Cortex of kidney (tissue), 1 donor: ENCODE data around the gene NAV2.

Experiments used
- DNase-seq: peaks from one replicate; lab custom pipeline; 2025; lab: John Stamatoyannopoulos, UW

The NAV2 gene

GRCh38 chr11:19779740-19780139 is 67.1 kb downstream of the NAV2 start:
- DNase-seq: no peak

- no peak for DNase-seq
These were observed 68.7 kb downstream of the NAV2 start for GRCh38 chr11:19781351-19781750.

DNA sequence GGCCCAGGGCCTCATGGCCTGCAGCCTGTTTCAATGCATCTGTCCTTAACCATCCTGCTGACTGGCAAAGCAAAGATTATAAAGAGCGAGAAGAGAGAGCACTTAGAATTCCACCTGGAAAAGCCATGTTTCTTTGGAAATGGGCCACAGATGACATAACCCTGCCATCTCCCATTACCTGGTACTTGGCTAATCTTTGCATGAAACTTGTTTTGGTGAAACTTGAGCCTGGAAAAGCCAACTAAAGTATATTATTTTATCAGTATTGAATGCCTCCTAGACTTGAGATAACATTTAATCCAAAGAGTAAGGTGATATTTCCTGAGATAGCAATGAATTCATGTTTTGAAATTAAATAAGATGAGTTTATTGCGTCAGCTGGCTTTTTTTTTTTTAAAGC is 72.6 kb downstream of the NAV2 start:
- no peak for DNase-seq

- no peak for DNase-seq
These were observed 74.0 kb downstream of the NAV2 start for GRCh38 chr11:19786644-19787043.

GRCh38 chr11:19788435-19788834 is 75.8 kb downstream of the NAV2 start:
- DNase-seq: no peak

DNA sequence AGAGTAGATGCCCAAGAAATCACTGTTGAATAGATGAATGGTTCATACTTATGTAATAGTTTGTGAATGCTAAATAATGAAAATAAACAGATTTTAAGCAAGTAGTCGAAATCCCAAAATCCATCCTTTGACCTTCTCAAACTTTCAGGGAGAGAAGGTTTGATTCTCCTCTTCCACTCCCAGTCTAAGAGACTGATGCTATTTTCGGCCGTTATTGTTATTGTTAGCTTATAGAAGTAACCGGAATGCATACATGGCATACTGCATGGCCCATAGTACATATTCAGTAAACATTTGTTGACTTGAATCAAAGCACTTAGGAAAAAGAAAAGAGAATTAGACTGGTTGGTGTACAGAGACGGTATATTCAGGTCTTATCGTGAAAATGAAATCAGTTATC is 76.6 kb downstream of the NAV2 start:
- DNase-seq: no peak

GRCh38 chr11:19789835-19790710 is 77.4 kb downstream of the NAV2 start:
- DNase-seq: no peak

GRCh38 chr11:19790831-19791552 is 78.4 kb downstream of the NAV2 start:
- no peak for DNase-seq

DNA sequence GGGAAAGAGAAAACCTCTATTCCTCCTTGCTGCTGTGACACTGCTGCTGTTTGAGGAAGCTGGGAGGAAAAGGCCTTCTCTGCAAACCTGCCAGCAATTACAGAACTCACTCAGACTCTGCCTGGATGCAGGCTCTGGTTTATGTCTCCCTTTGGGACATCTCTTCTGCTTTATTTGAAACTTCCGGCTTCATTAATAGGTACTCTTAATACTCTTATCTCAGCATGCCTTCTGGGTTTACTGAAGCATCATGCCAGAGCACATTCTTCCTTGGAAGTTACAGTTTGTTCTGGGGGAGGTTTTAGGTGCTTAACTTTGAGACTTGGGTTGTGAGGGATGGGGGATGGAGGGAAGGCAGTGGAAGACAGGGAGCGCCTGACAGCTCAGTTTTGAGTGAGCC is 79.9 kb downstream of the NAV2 start:
- DNase-seq: no peak

GRCh38 chr11:19793326-19793725 is 80.7 kb downstream of the NAV2 start:
- no peak for DNase-seq

DNA sequence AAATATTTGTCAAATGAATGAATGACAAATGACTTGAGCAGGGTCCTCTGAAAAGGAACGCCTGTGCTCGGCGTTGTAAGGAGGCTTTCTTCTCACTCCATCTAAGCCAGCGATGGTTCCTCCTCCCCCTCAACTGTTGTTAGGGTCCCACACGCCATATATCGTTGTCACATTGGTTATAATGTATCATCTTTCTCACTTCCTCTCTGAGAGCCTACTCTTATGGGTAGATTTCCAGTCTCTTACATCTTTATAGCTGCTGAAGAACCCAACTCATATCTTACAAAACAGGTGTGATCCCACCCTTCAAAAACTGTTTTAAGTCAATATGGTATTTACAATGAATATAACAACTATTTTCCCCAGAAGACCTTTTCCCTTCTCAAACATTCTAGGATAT is 81.5 kb downstream of the NAV2 start:
- DNase-seq: no peak

GRCh38 chr11:19795082-19795481 is 82.4 kb downstream of the NAV2 start:
- no peak for DNase-seq

DNA sequence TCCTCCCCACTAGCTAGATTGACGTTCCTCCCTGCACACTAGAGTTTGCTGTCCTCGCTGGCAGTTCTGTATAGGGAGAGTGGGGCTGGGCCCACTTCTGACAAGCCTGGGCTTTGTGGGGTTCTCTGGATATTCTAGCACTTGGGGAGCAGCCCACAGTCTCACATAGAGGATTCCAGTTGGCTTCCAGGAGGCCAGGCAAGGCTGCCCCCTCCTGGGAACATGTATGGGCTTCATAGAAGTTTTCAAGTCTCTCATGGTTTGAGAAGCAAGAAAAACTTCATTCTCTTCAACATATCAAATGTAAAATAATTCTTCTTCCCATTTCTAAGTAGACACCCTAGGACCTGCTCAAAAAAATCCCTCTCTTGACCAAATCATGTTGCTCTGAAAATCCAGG is 87.5 kb downstream of the NAV2 start:
- no peak for DNase-seq

DNA sequence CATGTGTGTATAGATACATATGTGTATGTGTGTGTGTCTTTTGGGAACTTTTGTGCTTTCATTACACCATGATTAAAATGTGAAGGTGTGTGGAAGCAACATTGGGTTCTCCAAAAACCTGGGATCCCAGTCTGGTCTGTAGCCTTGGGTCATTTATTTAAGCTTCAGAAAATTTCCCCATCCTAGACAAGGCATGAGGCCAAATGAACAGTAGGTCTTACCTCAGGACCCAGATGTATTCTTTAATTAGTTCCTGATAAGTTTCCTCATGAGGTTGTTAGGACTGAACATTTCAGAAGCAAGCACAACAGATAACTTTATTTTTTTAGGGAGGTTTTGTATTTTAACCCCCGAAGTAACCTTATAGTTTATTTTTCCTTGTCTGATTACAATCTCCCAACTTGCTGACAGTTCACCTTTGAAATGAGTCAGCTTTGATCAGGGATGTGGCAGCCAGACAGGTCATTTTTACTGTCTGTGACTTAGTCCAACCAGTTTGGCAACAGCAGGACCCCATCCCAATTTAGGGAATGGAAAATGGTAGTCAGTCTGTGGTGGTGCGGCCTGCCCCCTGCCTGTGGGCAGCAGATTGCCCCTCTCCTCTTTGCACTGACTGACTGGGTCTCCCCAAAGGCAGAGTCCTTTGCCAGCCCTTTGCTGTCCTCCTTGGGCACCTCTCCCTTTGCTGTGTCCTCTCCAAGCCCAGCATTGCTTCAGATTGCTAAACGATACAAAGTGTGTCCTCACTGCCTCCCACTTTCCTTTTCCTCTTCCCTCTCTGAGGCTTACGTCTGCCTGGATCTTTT is 88.3 kb downstream of the NAV2 start:
- no peak for DNase-seq

DNA sequence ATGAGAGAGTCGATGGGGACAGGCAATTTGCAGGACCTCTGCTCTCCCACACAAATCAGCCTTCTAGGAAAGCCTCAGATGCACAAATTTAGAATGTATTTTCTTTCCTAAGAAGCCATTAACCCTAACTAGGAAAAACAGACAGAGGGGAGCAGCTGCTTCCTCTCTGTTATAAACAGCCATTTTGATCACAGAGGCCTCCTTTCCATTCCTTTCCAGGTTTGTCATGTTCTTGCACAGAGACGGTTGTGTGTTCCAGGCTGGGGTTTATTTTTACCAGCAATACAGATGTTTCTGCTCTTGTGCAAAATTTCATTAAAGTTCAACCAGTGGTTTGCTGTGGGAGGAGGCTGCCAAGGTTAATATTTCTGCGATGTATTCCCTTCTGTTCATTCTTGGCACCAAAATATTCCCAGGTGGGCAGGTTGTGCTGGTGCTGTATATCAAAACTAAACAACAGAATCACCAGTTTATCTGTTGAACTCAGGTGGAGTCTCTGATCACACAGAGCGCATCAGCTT is 90.2 kb downstream of the NAV2 start:
- DNase-seq: no peak

GRCh38 chr11:19803506-19803998 is 90.9 kb downstream of the NAV2 start:
- no peak for DNase-seq

GRCh38 chr11:19805376-19805775 is 92.7 kb downstream of the NAV2 start:
- DNase-seq: no peak

DNA sequence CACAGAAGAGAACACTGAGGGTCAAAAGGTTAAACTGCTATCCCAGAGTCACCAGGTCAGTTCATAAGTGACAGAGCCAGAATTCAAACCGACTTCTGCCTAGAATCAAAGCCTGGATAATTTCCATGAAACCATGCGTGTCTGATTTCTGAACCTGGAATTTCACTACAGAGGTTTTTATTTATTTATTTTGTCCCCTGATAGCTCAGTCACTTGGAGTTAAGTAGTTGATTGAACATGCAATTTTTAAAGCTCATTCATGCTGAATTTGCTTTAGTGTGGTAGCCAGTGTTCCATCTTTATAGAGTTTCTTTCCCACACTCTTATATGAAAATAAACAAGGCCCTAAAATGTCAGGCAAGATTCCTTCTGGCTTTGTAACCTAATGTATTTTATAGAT is 93.2 kb downstream of the NAV2 start:
- no peak for DNase-seq

DNA sequence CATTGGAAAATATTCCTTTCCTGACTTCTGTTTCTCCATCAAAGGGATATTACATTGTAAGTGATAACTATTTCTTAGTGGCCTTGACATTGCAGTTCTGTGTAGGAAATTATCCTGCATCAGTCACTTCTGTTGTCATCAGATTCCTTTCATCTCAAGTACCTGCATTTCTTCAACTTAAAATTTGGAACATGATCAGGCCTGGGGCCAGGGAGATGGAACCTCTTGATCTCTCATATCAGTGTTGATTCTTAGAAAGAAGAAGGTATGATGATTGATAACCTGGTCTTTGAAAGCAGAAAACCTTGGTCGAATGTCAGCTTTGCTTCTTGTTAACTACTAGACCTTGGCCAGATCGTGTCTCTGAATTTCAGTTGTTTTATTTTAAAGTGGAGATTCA is 93.6 kb downstream of the NAV2 start:
- DNase-seq: no peak

- DNase-seq: no peak
These were observed 95.7 kb downstream of the NAV2 start for GRCh38 chr11:19808076-19808911.

DNA sequence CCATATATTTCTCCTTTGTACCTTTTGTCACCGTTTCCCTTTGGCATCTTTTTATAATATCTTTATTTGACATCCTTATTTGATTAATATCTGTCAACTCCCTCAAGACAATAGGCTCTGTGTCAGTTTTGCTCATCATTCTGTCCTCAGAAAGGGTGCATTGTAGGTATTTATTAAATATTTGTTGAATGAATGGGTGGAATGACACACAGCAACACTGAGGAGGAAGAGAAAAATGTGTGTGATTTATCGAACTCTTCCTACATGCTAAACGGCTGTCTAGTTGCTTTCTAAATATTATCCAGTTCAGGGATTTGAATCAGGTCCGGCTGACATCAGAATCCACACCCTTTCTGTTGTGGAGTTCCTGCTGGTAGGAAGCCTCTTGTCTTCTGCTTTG is 98.2 kb downstream of the NAV2 start:
- DNase-seq: no peak
